ENCODE results near the gene URI1. TPM values are rescaled to one million over a fixed set of nuclear protein-coding genes. Genes with fewer than 3 reads are reported as not detected.
A peak's percentile ranks its signal among the peaks of the same experiment; 100 is the strongest.

Gene URI1
- total RNA-seq, 2 experiments from 2014 or later: 45.1 to 79.2 TPM

- Histone ChIP-seq H4K20me1 (ENCODE audit: insufficient read depth, low read length) (no peaks in the 10 kb centered on the region), H3K4me2 (ENCODE audit: low read length) (no peak overlapping the region), H3K4me3 (ENCODE audit: low read depth, low read length, poor library complexity, severe bottlenecking) (no peak overlapping the region), H3K9me2 (ENCODE audit: insufficient read depth, low read length) (no peaks in the 10 kb centered on the region), H2AFZ (ENCODE audit: low read length) (no peak overlapping the region), H3K9me3 (ENCODE audit: low read length) (no peaks in the 10 kb centered on the region), H3K27ac (ENCODE audit: low read depth, low read length, poor library complexity, severe bottlenecking) (no peak overlapping the region), H3K79me2 (ENCODE audit: insufficient read depth, low read depth, low read length) (no peaks in the 10 kb centered on the region), H3K4me1 (ENCODE audit: insufficient read depth, low read length, poor library complexity, severe bottlenecking) (peaks cover 30% of the 10 kb centered on the region), H3K36me3 (ENCODE audit: insufficient read depth, low read length) (no peaks in the 10 kb centered on the region)
- no peak for DNase-seq (ENCODE audit: low spot score)
- TF ChIP-seq CTCF (conservative IDR thresholded peaks at IDR 0.05; ENCODE audit: low read length) (no peak), EZH2phosphoT487 (IDR thresholded peaks at IDR 0.05; ENCODE audit: borderline replicate concordance, low read depth, low read length) (no peak)
- intact Hi-C loops (cut with micrococcal nuclease; ENCODE audit: unreplicated experiment): no loop called here
- POLR2A ChIA-PET: interaction anchor here (1.1 kb wide), 1 partner anchor 15 kb away, joined by 3 read pairs; no protein-coding TSS in a partner anchor
- CTCF ChIA-PET (ENCODE audit: unreplicated experiment): no interaction called here
- BruUV-seq (replicated peaks): no TSS peak
Measured at GRCh38 chr19:30064771-30065494, 122.9 kb downstream of the URI1 start.

GRCh38 chr19:30065680-30066606, 123.9 kb downstream of the URI1 start:
- Histone ChIP-seq H3K4me1 (ENCODE audit: insufficient read depth, low read length, poor library complexity, severe bottlenecking) (peaks cover 21% of the 10 kb centered on the region), H3K9me3 (ENCODE audit: low read length) (no peaks in the 10 kb centered on the region), H3K79me2 (ENCODE audit: insufficient read depth, low read depth, low read length) (no peaks in the 10 kb centered on the region), H2AFZ (ENCODE audit: low read length) (no peak overlapping the region), H3K27ac (ENCODE audit: low read depth, low read length, poor library complexity, severe bottlenecking) (no peak overlapping the region), H3K36me3 (ENCODE audit: insufficient read depth, low read length) (no peaks in the 10 kb centered on the region), H4K20me1 (ENCODE audit: insufficient read depth, low read length) (no peaks in the 10 kb centered on the region), H3K4me2 (ENCODE audit: low read length) (peak overlapping the region; percentile 22), H3K9me2 (ENCODE audit: insufficient read depth, low read length) (no peaks in the 10 kb centered on the region), H3K4me3 (ENCODE audit: low read depth, low read length, poor library complexity, severe bottlenecking) (no peak overlapping the region)
- CTCF ChIA-PET (ENCODE audit: unreplicated experiment): no interaction called here
- POLR2A ChIA-PET: interaction anchor here (0.5 to 1.1 kb wide), 3 partner anchors 16 to 577 kb away, joined by 3 to 7 read pairs (median 4); no protein-coding TSS in a partner anchor
- BruUV-seq (replicated peaks): no TSS peak
- TF ChIP-seq EZH2phosphoT487 (IDR thresholded peaks at IDR 0.05; ENCODE audit: borderline replicate concordance, low read depth, low read length): no peak
- no peak for DNase-seq (ENCODE audit: low spot score)
- intact Hi-C loops (cut with micrococcal nuclease; ENCODE audit: unreplicated experiment): no loop called here

Small RNA genes lying within 50 kb of the gene (small RNA-seq; reads per million reads assigned to genes)
- not detected for gene AC008798.1
- gene TAF9P3: not detected

Other genes with a start within 250 kb of the URI1 start
- gene C19orf12, start 227.0 kb upstream of the URI1 start, total RNA-seq (2014; rRNA removed; shearing (Covaris generic)): 11.9 and 12.5 TPM in 2 replicates
- gene C19orf12, start 227.0 kb upstream of the URI1 start, total RNA-seq (2022): 17.0 and 20.6 TPM in 2 replicates
- 13.4 and 23.2 TPM in 2 replicates for gene CCNE1, start 130.2 kb upstream of the URI1 start, total RNA-seq (2014; rRNA removed; shearing (Covaris generic))
- 34.0 and 36.1 TPM in 2 replicates for gene CCNE1, start 130.2 kb upstream of the URI1 start, total RNA-seq (2022)